Sigmoid colon (tissue), 4 donors: Measurements from ENCODE around the gene MED20.

Source experiments
- CTCF ChIP-seq, 4 experiments: fragments of 450-650 bp in 3 of 4; fragments of 200-600 bp in 1 of 4; IDR thresholded peaks; one replicate each; pipeline ENCODE4 v1.5.1; 2016 to 2019; ENCODE audit warnings: antibody characterized with exemption in 4 of 4, mild to moderate bottlenecking in 3 of 4, moderate library complexity in 2 of 4
- EP300 ChIP-seq, 4 donors: sonication (generic); formaldehyde crosslinking; IDR thresholded peaks; one replicate each; pipeline ENCODE4 v1.6.1; 2017; ENCODE audit warnings: antibody characterized with exemption in 4 of 4

- TF ChIP-seq CTCF (IDR thresholded peaks at IDR 0.05) (no peak), EP300 (IDR thresholded peaks at IDR 0.05) (no peak)
Observed at GRCh38 chr6:41932378-41932777, 11.4 kb upstream of the MED20 start.
